HG02970 (cell line): ENCODE measurements around the gene DAPK1.

Experiments used
- ATAC-seq: cut with Tn5 transposase; IDR thresholded peaks from one replicate; pipeline ENCODE4 v1.9.1; 2021; ENCODE audit warnings: mild to moderate bottlenecking, moderate library complexity, moderate number of reproducible peaks; ENCODE audit not compliant: unreplicated experiment, low FRiP score

DAPK1 gene

GRCh38 chr9:87701491-87701890 is 203.8 kb downstream of the DAPK1 start:
- no peak for ATAC-seq

- no peak for ATAC-seq
These were observed 204.3 kb downstream of the DAPK1 start for GRCh38 chr9:87701931-87702421.

- no peak for ATAC-seq
These were observed 205.3 kb downstream of the DAPK1 start for GRCh38 chr9:87702921-87703320.

- no peak for ATAC-seq
These were observed 206.1 kb downstream of the DAPK1 start for GRCh38 chr9:87703636-87704276.

GRCh38 chr9:87704342-87704741 is 206.7 kb downstream of the DAPK1 start:
- no peak for ATAC-seq

- ATAC-seq = no peak
These were observed 208.5 kb downstream of the DAPK1 start for GRCh38 chr9:87706066-87706739.

GRCh38 chr9:87707805-87708506 is 210.3 kb downstream of the DAPK1 start:
- no peak for ATAC-seq

GRCh38 chr9:87708546-87708945 is 210.9 kb downstream of the DAPK1 start:
- ATAC-seq = no peak

- ATAC-seq = no peak
These were observed 211.5 kb downstream of the DAPK1 start for GRCh38 chr9:87708986-87709728.

GRCh38 chr9:87710443-87710842 is 212.8 kb downstream of the DAPK1 start:
- no peak for ATAC-seq

GRCh38 chr9:87711857-87712800 is 214.5 kb downstream of the DAPK1 start:
- no peak for ATAC-seq

GRCh38 chr9:87712801-87713277 is 215.2 kb downstream of the DAPK1 start:
- no peak for ATAC-seq

- ATAC-seq = no peak
These were observed 215.8 kb downstream of the DAPK1 start for GRCh38 chr9:87713278-87713987.

GRCh38 chr9:87713988-87714330 is 216.3 kb downstream of the DAPK1 start:
- no peak for ATAC-seq

- no peak for ATAC-seq
These were observed 217.2 kb downstream of the DAPK1 start for GRCh38 chr9:87714819-87715218.

GRCh38 chr9:87716141-87716540 is 218.5 kb downstream of the DAPK1 start:
- no peak for ATAC-seq

GRCh38 chr9:87717456-87717855 is 219.8 kb downstream of the DAPK1 start:
- no peak for ATAC-seq

- ATAC-seq = no peak
These were observed 220.6 kb downstream of the DAPK1 start for GRCh38 chr9:87718231-87718630.
